HL-60 (cell line): Measurements from ENCODE around the gene MYO1D.

Experiments
- DNase-seq, 2 experiments: peaks; one replicate each; pipeline ENCODE4 v3.0.0-alpha.2; 2010 to 2020; ENCODE audit warnings: low read depth in 1 of 2, low spot score in 1 of 2
- H3K27ac ChIP-seq: fragments of 250-450 bp; sonication (Bioruptor Pico); replicated peaks from 2 replicates; pipeline ENCODE4 v1.5.1; 2020; ENCODE audit warnings: mild to moderate bottlenecking, moderate library complexity
- H3K27me3 ChIP-seq: fragments of 250-450 bp; sonication (Bioruptor Pico); 2 replicates; pipeline ENCODE4 v1.5.1; 2021; ENCODE audit warnings: mild to moderate bottlenecking, moderate library complexity; ENCODE audit not compliant: insufficient read depth, poor library complexity, severe bottlenecking
- H3K4me3 ChIP-seq: replicated peaks from 2 replicates; pipeline ENCODE4 v1.5.1; 2011; ENCODE audit warnings: mild to moderate bottlenecking, control low read depth, low read length; ENCODE audit not compliant: insufficient read depth
- CTCF ChIP-seq: IDR thresholded peaks from one replicate; pipeline ENCODE4 v1.5.1; 2011; ENCODE audit warnings: low read length, control low read depth, inconsistent platforms; ENCODE audit not compliant: insufficient read depth
- GABPA ChIP-seq: IDR thresholded peaks from 2 replicates; pipeline ENCODE4 v1.6.1; 2012; ENCODE audit warnings: low read depth
- POLR2AphosphoS5 ChIP-seq: IDR thresholded peaks from 2 replicates; pipeline ENCODE4 v1.6.1; 2012; ENCODE audit warnings: low read depth
- SPI1 ChIP-seq: IDR thresholded peaks from 2 replicates; pipeline ENCODE4 v1.6.1; 2012; ENCODE audit warnings: low read depth, mild to moderate bottlenecking, borderline replicate concordance
- TF ChIP-seq, protein P1 (sequence below): IDR thresholded peaks from 2 replicates; pipeline ENCODE4 v1.6.1; 2012; ENCODE audit warnings: low read depth; ENCODE audit not compliant: insufficient replicate concordance

MYO1D gene

GRCh38 chr17:32555611-32556310 is 321.2 kb downstream of the MYO1D start:
- TF ChIP-seq CTCF (no peak), GABPA (no peak), SPI1 (no peak), POLR2AphosphoS5 (no peak)
- TF ChIP-seq, protein P1, sequence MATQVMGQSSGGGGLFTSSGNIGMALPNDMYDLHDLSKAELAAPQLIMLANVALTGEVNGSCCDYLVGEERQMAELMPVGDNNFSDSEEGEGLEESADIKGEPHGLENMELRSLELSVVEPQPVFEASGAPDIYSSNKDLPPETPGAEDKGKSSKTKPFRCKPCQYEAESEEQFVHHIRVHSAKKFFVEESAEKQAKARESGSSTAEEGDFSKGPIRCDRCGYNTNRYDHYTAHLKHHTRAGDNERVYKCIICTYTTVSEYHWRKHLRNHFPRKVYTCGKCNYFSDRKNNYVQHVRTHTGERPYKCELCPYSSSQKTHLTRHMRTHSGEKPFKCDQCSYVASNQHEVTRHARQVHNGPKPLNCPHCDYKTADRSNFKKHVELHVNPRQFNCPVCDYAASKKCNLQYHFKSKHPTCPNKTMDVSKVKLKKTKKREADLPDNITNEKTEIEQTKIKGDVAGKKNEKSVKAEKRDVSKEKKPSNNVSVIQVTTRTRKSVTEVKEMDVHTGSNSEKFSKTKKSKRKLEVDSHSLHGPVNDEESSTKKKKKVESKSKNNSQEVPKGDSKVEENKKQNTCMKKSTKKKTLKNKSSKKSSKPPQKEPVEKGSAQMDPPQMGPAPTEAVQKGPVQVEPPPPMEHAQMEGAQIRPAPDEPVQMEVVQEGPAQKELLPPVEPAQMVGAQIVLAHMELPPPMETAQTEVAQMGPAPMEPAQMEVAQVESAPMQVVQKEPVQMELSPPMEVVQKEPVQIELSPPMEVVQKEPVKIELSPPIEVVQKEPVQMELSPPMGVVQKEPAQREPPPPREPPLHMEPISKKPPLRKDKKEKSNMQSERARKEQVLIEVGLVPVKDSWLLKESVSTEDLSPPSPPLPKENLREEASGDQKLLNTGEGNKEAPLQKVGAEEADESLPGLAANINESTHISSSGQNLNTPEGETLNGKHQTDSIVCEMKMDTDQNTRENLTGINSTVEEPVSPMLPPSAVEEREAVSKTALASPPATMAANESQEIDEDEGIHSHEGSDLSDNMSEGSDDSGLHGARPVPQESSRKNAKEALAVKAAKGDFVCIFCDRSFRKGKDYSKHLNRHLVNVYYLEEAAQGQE: no peak
- no peak for DNase-seq
- no peak overlapping the region for H3K27ac ChIP-seq

GRCh38 chr17:32553168-32553567 is 323.8 kb downstream of the MYO1D start:
- DNase-seq: no peak
- TF ChIP-seq CTCF: no peak
- no peak overlapping the region for H3K4me3 ChIP-seq
- H3K27ac ChIP-seq: no peak overlapping the region
- no peaks in the 10 kb centered on the region for H3K27me3 ChIP-seq

More at GRCh38 chr17:32555611-32556310, 321.2 kb downstream of the MYO1D start:
- Histone ChIP-seq H3K27me3 (no peaks in the 10 kb centered on the region), H3K4me3 (no peak overlapping the region)

GRCh38 chr17:32552280-32552679 is 324.6 kb downstream of the MYO1D start:
- Histone ChIP-seq H3K27ac (no peak overlapping the region), H3K4me3 (no peak overlapping the region), H3K27me3 (no peaks in the 10 kb centered on the region)
- TF ChIP-seq, protein P1: no peak
- TF ChIP-seq POLR2AphosphoS5 (no peak), GABPA (no peak), CTCF (no peak), SPI1 (no peak)
- DNase-seq: no peak
